GM12874 (cell line): ENCODE data around the gene KCNMA1.

Experiments
- CTCF ChIP-seq: IDR thresholded peaks from 2 replicates; pipeline ENCODE4 v1.5.1; 2011; ENCODE audit warnings: low read depth, mild to moderate bottlenecking, control low read depth, low read length, moderate library complexity; ENCODE audit not compliant: insufficient read depth

KCNMA1 gene

GRCh38 chr10:77371848-77372799 is 265.5 kb downstream of the KCNMA1 start:
- no peak for TF ChIP-seq CTCF

GRCh38 chr10:77371421-77371820 is 266.2 kb downstream of the KCNMA1 start:
- no peak for TF ChIP-seq CTCF

GRCh38 chr10:77368006-77368405 is 269.6 kb downstream of the KCNMA1 start:
- TF ChIP-seq CTCF: no peak

- TF ChIP-seq CTCF: no peak
These were observed 274.4 kb downstream of the KCNMA1 start for GRCh38 chr10:77363210-77363609.

- TF ChIP-seq CTCF: no peak
These were observed 275.8 kb downstream of the KCNMA1 start for GRCh38 chr10:77361831-77362230.

- TF ChIP-seq CTCF: no peak
These were observed 276.2 kb downstream of the KCNMA1 start for GRCh38 chr10:77361426-77361825.

- no peak for TF ChIP-seq CTCF
These were observed 276.8 kb downstream of the KCNMA1 start for GRCh38 chr10:77360835-77361234.
